ENCODE data around the gene NHSL1.

NHSL1 gene

GRCh38 chr6:138476116-138476515 lies 23.2 kb downstream of the NHSL1 start:
- peaks cover 5% of the 10 kb centered on the region for H3K27me3 ChIP-seq (ENCODE audit: insufficient read depth, low read length, poor library complexity)
- H3K4me2 ChIP-seq (ENCODE audit: insufficient read depth, low read length): no peak overlapping the region
- no peaks in the 10 kb centered on the region for H3K36me3 ChIP-seq (ENCODE audit: insufficient read depth, low read length)
- no peak overlapping the region for H3K27ac ChIP-seq (ENCODE audit: low read length)
- H3K9ac ChIP-seq (ENCODE audit: low read depth, low read length): no peak overlapping the region
- DNase-seq (no peak), ATAC-seq (ENCODE audit: insufficient read depth, low read depth) (no peak)
- TF ChIP-seq, protein P1, sequence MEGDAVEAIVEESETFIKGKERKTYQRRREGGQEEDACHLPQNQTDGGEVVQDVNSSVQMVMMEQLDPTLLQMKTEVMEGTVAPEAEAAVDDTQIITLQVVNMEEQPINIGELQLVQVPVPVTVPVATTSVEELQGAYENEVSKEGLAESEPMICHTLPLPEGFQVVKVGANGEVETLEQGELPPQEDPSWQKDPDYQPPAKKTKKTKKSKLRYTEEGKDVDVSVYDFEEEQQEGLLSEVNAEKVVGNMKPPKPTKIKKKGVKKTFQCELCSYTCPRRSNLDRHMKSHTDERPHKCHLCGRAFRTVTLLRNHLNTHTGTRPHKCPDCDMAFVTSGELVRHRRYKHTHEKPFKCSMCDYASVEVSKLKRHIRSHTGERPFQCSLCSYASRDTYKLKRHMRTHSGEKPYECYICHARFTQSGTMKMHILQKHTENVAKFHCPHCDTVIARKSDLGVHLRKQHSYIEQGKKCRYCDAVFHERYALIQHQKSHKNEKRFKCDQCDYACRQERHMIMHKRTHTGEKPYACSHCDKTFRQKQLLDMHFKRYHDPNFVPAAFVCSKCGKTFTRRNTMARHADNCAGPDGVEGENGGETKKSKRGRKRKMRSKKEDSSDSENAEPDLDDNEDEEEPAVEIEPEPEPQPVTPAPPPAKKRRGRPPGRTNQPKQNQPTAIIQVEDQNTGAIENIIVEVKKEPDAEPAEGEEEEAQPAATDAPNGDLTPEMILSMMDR (IDR thresholded peaks at IDR 0.05; ENCODE audit: borderline replicate concordance, extremely low read depth, low read length, poor library complexity, severe bottlenecking): no peak
- no peak for TF ChIP-seq EZH2 (IDR thresholded peaks at IDR 0.05; ENCODE audit: borderline replicate concordance, low read depth, low read length, severe bottlenecking)
- no peaks in the 10 kb centered on the region for H3K9me3 ChIP-seq (ENCODE audit: insufficient read depth, low read length, severe bottlenecking)
- no peaks in the 10 kb centered on the region for H3K79me2 ChIP-seq (ENCODE audit: insufficient read depth, low read length)
- no peaks in the 10 kb centered on the region for H4K20me1 ChIP-seq (ENCODE audit: insufficient read depth, low read length)
- H3K4me1 ChIP-seq (ENCODE audit: insufficient read depth, low read length): no peaks in the 10 kb centered on the region
- no peak overlapping the region for H3K4me3 ChIP-seq (ENCODE audit: low read depth in 1 of 2, low read length in 2 of 2)
- H2AFZ ChIP-seq (ENCODE audit: low read depth, low read length): no peak overlapping the region

- Histone ChIP-seq H3K36me3 (ENCODE audit: insufficient read depth, low read length) (no peaks in the 10 kb centered on the region), H3K4me3 (ENCODE audit: low read depth in 1 of 2, low read length in 2 of 2) (no peak overlapping the region), H3K27ac (ENCODE audit: low read length) (no peak overlapping the region), H3K4me2 (ENCODE audit: insufficient read depth, low read length) (no peak overlapping the region), H3K9ac (ENCODE audit: low read depth, low read length) (no peak overlapping the region), H3K27me3 (ENCODE audit: insufficient read depth, low read length, poor library complexity) (no peaks in the 10 kb centered on the region), H2AFZ (ENCODE audit: low read depth, low read length) (no peak overlapping the region), H3K79me2 (ENCODE audit: insufficient read depth, low read length) (no peaks in the 10 kb centered on the region), H4K20me1 (ENCODE audit: insufficient read depth, low read length) (no peaks in the 10 kb centered on the region), H3K4me1 (ENCODE audit: insufficient read depth, low read length) (no peaks in the 10 kb centered on the region), H3K9me3 (ENCODE audit: insufficient read depth, low read length, severe bottlenecking) (no peaks in the 10 kb centered on the region)
- no peak for ATAC-seq (ENCODE audit: insufficient read depth, low read depth)
- no peak for DNase-seq
- no peak for TF ChIP-seq EZH2 (IDR thresholded peaks at IDR 0.05; ENCODE audit: borderline replicate concordance, low read depth, low read length, severe bottlenecking)
- TF ChIP-seq, protein P1 (IDR thresholded peaks at IDR 0.05; ENCODE audit: borderline replicate concordance, extremely low read depth, low read length, poor library complexity, severe bottlenecking): no peak
These were observed 26.1 kb downstream of the NHSL1 start for GRCh38 chr6:138473144-138473543.

DNA sequence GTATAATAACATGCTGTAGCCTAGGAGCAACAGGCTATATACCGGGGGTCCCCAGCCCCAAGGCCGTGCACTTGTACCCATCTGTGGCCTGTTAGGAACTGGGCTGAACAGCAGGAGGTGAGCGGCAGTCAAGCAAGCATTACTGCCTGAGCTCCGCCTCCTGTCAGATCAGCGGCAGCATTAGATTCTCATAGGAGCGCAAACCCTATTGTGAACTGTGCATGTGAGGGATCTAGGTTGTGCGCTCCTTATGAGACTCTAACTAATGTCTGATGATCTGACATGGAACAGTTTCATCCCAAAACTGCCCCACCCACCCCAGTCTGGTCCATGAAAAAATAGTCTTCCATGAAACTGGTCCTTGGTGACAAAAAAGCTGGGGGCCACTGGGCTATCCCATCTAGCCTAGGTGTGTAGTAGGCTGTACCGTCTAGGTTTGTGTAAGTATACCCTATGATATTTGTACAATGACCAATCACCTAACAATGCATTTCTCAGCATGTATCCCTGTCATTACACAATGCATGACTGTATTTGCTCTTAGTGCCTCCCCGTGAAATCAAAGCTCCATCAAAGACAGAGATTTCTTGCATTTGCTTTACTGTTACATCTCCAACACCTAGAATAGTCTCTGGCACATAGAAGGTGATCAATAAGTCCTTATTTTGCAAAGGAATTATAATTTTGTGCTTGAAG lies 30.8 kb downstream of the NHSL1 start:
- H3K27ac ChIP-seq (ENCODE audit: low read length): no peak overlapping the region
- no peak overlapping the region for H2AFZ ChIP-seq (ENCODE audit: low read depth, low read length)
- H3K9me3 ChIP-seq (ENCODE audit: insufficient read depth, low read length, severe bottlenecking): no peaks in the 10 kb centered on the region
- no peak overlapping the region for H3K9ac ChIP-seq (ENCODE audit: low read depth, low read length)
- H3K4me1 ChIP-seq (ENCODE audit: insufficient read depth, low read length): no peaks in the 10 kb centered on the region
- no peaks in the 10 kb centered on the region for H3K36me3 ChIP-seq (ENCODE audit: insufficient read depth, low read length)
- H3K4me2 ChIP-seq (ENCODE audit: insufficient read depth, low read length): no peak overlapping the region
- no peak overlapping the region for H3K4me3 ChIP-seq (ENCODE audit: low read depth in 1 of 2, low read length in 2 of 2)
- no peaks in the 10 kb centered on the region for H3K79me2 ChIP-seq (ENCODE audit: insufficient read depth, low read length)
- ATAC-seq (ENCODE audit: insufficient read depth, low read depth): no peak
- no peaks in the 10 kb centered on the region for H4K20me1 ChIP-seq (ENCODE audit: insufficient read depth, low read length)
- H3K27me3 ChIP-seq (ENCODE audit: insufficient read depth, low read length, poor library complexity): no peaks in the 10 kb centered on the region
- TF ChIP-seq EZH2 (IDR thresholded peaks at IDR 0.05; ENCODE audit: borderline replicate concordance, low read depth, low read length, severe bottlenecking): no peak
- TF ChIP-seq, protein P1 (IDR thresholded peaks at IDR 0.05; ENCODE audit: borderline replicate concordance, extremely low read depth, low read length, poor library complexity, severe bottlenecking): no peak
- no peak for DNase-seq
